ENCODE data around the gene ANXA6.

ANXA6 gene

GRCh38 chr5:151139015-151139414 is 18.6 kb downstream of the ANXA6 start:
- no peak for DNase-seq (ENCODE audit: low read depth)
- TF ChIP-seq, protein P1, sequence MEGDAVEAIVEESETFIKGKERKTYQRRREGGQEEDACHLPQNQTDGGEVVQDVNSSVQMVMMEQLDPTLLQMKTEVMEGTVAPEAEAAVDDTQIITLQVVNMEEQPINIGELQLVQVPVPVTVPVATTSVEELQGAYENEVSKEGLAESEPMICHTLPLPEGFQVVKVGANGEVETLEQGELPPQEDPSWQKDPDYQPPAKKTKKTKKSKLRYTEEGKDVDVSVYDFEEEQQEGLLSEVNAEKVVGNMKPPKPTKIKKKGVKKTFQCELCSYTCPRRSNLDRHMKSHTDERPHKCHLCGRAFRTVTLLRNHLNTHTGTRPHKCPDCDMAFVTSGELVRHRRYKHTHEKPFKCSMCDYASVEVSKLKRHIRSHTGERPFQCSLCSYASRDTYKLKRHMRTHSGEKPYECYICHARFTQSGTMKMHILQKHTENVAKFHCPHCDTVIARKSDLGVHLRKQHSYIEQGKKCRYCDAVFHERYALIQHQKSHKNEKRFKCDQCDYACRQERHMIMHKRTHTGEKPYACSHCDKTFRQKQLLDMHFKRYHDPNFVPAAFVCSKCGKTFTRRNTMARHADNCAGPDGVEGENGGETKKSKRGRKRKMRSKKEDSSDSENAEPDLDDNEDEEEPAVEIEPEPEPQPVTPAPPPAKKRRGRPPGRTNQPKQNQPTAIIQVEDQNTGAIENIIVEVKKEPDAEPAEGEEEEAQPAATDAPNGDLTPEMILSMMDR (IDR thresholded peaks at IDR 0.05; ENCODE audit: insufficient read depth, low read depth, low read length, missing control alignments), result no peak
- H3K4me3 ChIP-seq (ENCODE audit: low read depth, low read length), result no peak overlapping the region

DNA sequence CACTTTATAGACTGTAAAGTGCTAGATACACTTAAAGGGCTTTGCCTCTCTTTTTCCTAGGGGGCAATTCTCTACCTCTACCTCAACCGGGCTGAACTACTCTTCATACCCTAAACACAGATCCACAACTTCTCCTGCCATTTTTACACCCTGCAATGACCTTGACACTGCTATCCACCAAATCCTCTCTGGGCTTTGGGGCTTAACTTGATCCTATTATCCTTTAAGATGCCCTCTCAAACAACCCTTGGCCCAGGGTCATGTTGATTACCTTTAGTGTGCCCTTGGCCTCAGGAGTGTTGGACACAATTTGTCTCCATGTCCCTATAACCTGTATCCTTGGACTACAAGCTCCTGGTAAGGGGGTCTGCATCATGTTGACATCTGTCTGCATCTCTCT is 19.5 kb downstream of the ANXA6 start:
- no peak for DNase-seq (ENCODE audit: low read depth)
- H3K4me3 ChIP-seq (ENCODE audit: low read depth, low read length), result no peak overlapping the region
- TF ChIP-seq, protein P1 (IDR thresholded peaks at IDR 0.05; ENCODE audit: insufficient read depth, low read depth, low read length, missing control alignments), result no peak

DNA sequence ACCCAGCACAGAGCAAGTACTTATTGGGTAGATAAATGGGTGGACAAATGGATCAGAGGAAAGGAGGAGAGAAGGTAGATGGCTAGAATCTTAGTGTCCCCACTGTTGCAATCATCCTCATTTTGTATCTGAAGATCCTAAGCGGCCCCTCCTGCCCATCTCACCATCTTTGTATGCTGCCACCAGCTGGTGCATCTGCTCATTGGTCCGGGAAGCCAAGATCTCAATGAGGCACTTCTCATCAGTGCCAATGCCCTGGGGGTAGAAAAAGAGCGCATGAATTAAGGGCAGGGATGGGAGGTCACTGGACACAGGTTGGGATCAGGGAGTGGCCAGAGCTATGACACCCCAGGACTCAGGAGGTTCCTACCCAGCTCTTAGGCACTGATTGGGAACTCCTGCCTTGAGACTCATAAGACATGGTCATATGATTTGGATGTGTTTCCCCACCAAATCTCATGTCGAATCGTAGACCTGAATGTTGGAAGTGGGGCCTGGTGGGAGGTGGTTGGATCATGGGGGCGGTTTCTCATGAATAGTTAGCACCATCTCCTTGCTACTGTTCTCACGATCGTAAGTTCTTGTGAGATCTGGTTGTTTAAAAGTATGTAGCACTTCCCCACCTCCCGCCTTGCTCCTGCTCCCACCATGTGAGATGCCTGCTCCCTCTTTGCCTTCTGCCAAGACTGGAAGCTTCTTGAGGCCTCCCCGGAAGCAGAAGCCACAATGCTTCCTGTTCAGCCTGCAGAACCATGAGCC is 20.3 kb downstream of the ANXA6 start:
- DNase-seq (ENCODE audit: low read depth), result no peak
- no peak overlapping the region for H3K4me3 ChIP-seq (ENCODE audit: low read depth, low read length)
- TF ChIP-seq, protein P1 (IDR thresholded peaks at IDR 0.05; ENCODE audit: insufficient read depth, low read depth, low read length, missing control alignments), result no peak

GRCh38 chr5:151134228-151134627 is 23.4 kb downstream of the ANXA6 start:
- peak; percentile 55 for DNase-seq (ENCODE audit: low read depth)
- TF ChIP-seq, protein P1 (IDR thresholded peaks at IDR 0.05; ENCODE audit: insufficient read depth, low read depth, low read length, missing control alignments), result no peak
- no peak overlapping the region for H3K4me3 ChIP-seq (ENCODE audit: low read depth, low read length)

DNA sequence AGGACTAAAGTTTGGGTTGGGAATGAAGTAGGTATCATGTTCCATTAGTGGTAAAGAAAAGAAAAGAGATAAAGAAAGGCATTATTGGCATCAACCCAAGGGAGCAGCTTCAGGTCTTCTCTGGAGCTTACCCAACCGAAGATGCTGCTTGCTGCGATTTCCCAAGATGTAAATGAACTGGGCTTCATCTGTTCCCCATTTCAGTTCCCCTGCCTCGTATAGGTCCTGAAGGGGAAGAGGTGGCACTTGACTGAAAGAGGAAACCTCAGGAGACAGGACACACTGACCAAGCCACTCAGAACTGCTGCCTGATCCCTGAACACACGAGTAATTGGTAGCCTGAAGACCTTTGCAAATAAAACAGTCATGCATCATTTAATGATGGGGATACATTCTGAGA is 24.6 kb downstream of the ANXA6 start:
- TF ChIP-seq, protein P1 (IDR thresholded peaks at IDR 0.05; ENCODE audit: insufficient read depth, low read depth, low read length, missing control alignments), result no peak
- no peak for DNase-seq (ENCODE audit: low read depth)
- H3K4me3 ChIP-seq (ENCODE audit: low read depth, low read length), result no peak overlapping the region

- TF ChIP-seq, protein P1 (IDR thresholded peaks at IDR 0.05; ENCODE audit: insufficient read depth, low read depth, low read length, missing control alignments), result no peak
- DNase-seq (ENCODE audit: low read depth), result no peak
- H3K4me3 ChIP-seq (ENCODE audit: low read depth, low read length), result no peak overlapping the region
Observed at GRCh38 chr5:151130922-151131891, 26.4 kb downstream of the ANXA6 start.

Data from GM12865 (cell line).